Neuronal stem cell (in vitro differentiated cells): Measurements from ENCODE around the gene CACNA1I.

Source experiments
- DNase-seq: peaks from one replicate; pipeline ENCODE4 v3.0.0-alpha.2; 2013; ENCODE audit warnings: low spot score
- H2AFZ ChIP-seq: one replicate; pipeline ENCODE4 v1.6.1; 2013; ENCODE audit warnings: mild to moderate bottlenecking, low read length, inconsistent platforms
- H2AK5ac ChIP-seq: 2 replicates; pipeline ENCODE4 v1.6.1; 2013; ENCODE audit warnings: low read depth, mild to moderate bottlenecking, inconsistent platforms, low read length, moderate library complexity, mixed read lengths
- H2BK120ac ChIP-seq: 2 replicates; pipeline ENCODE4 v1.6.1; 2013; ENCODE audit warnings: low read depth, mild to moderate bottlenecking, inconsistent platforms, low read length, moderate library complexity, mixed read lengths
- H2BK12ac ChIP-seq: one replicate; pipeline ENCODE4 v1.6.1; 2013; ENCODE audit warnings: low read length, inconsistent platforms
- H2BK15ac ChIP-seq: 2 replicates; pipeline ENCODE4 v1.6.1; 2013; ENCODE audit warnings: mild to moderate bottlenecking, low read length, inconsistent platforms, mixed read lengths
- H2BK5ac ChIP-seq: one replicate; pipeline ENCODE4 v1.6.1; 2013; ENCODE audit warnings: inconsistent platforms, mild to moderate bottlenecking, low read length, moderate library complexity
- H3K14ac ChIP-seq: one replicate; pipeline ENCODE4 v1.6.1; 2013; ENCODE audit warnings: low read length, inconsistent platforms
- H3K18ac ChIP-seq: 2 replicates; pipeline ENCODE4 v1.6.1; 2013; ENCODE audit warnings: low read length, inconsistent platforms
- H3K23ac ChIP-seq: 2 replicates; pipeline ENCODE4 v1.6.1; 2013; ENCODE audit warnings: low read depth, mild to moderate bottlenecking, mixed read lengths, low read length, inconsistent platforms; ENCODE audit not compliant: poor library complexity
- H3K27ac ChIP-seq: replicated peaks from 3 replicates; pipeline ENCODE4 v1.5.1; 2013; ENCODE audit warnings: low read length, inconsistent platforms
- H3K27me3 ChIP-seq, 3 experiments: 2 replicates each; pipeline ENCODE4 v1.6.1; 2013; ENCODE audit warnings: low read length in 3 of 3, mild to moderate bottlenecking in 2 of 3, inconsistent platforms in 1 of 3, low read depth in 1 of 3, mixed read lengths in 1 of 3, moderate library complexity in 1 of 3; ENCODE audit not compliant: control insufficient read depth in 3 of 3, insufficient read depth in 3 of 3
- H3K36me3 ChIP-seq, 2 donors: replicated peaks in 1 of 2; 2 replicates each; pipeline ENCODE4 v1.6.1; 2013; ENCODE audit warnings: low read length in 2 of 2; ENCODE audit not compliant: control insufficient read depth in 2 of 2, insufficient read depth in 2 of 2
- H3K4ac ChIP-seq: 2 replicates; pipeline ENCODE4 v1.6.1; 2013; ENCODE audit warnings: inconsistent platforms, mild to moderate bottlenecking, low read length, moderate library complexity
- H3K4me1 ChIP-seq, 2 donors: 1 replicate in 1 of 2; 2 replicates in 1 of 2; pipeline ENCODE4 v1.6.1; 2013; ENCODE audit warnings: low read length in 2 of 2, low read depth in 1 of 2; ENCODE audit not compliant: control insufficient read depth in 2 of 2, insufficient read depth in 1 of 2
- H3K4me2 ChIP-seq: one replicate; pipeline ENCODE4 v1.6.1; 2013; ENCODE audit warnings: mild to moderate bottlenecking, low read length, inconsistent platforms; ENCODE audit not compliant: insufficient read depth, poor library complexity, severe bottlenecking
- H3K4me3 ChIP-seq, 2 donors: 2 replicates each; pipeline ENCODE4 v1.5.1; 2013; ENCODE audit warnings: low read length in 2 of 2, mild to moderate bottlenecking in 2 of 2, inconsistent platforms in 1 of 2, moderate library complexity in 1 of 2
- H3K79me1 ChIP-seq: one replicate; pipeline ENCODE4 v1.6.1; 2013; ENCODE audit warnings: low read depth, mild to moderate bottlenecking, inconsistent platforms, low read length, moderate library complexity
- H3K9ac ChIP-seq: one replicate; pipeline ENCODE4 v1.6.1; 2013; ENCODE audit warnings: mild to moderate bottlenecking, low read depth, low read length, inconsistent platforms; ENCODE audit not compliant: poor library complexity
- H3K9me3 ChIP-seq, 2 donors: replicated peaks in 1 of 2; 2 replicates each; pipeline versions ENCODE3 to v1.6.1; 2013; ENCODE audit warnings: low read length in 2 of 2, mild to moderate bottlenecking in 2 of 2, inconsistent platforms in 1 of 2, low read depth in 1 of 2, mixed read lengths in 1 of 2, moderate library complexity in 1 of 2; ENCODE audit not compliant: control insufficient read depth in 2 of 2, insufficient read depth in 1 of 2
- H4K8ac ChIP-seq: one replicate; pipeline ENCODE4 v1.6.1; 2013; ENCODE audit warnings: low read depth, mild to moderate bottlenecking, inconsistent platforms, low read length, moderate library complexity
- H4K91ac ChIP-seq: one replicate; pipeline ENCODE4 v1.6.1; 2013; ENCODE audit warnings: low read length, low read depth, mild to moderate bottlenecking, inconsistent platforms; ENCODE audit not compliant: poor library complexity
- WGBS, 2 donors: extraction: QIAGEN DNeasy Blood & Tissue Kit; methylation state at CpG; one replicate each; pipeline ENCODE4 v1.1.7; 2013; ENCODE audit warnings: missing lambda C conversion rate in 2 of 2, mixed read lengths in 1 of 2; ENCODE audit not compliant: insufficient read length in 2 of 2, insufficient replicate concordance in 1 of 2; ENCODE audit errors: extremely low coverage in 2 of 2; 5-methylcytosine and 5-hydroxymethylcytosine counted together

CACNA1I gene

DNA sequence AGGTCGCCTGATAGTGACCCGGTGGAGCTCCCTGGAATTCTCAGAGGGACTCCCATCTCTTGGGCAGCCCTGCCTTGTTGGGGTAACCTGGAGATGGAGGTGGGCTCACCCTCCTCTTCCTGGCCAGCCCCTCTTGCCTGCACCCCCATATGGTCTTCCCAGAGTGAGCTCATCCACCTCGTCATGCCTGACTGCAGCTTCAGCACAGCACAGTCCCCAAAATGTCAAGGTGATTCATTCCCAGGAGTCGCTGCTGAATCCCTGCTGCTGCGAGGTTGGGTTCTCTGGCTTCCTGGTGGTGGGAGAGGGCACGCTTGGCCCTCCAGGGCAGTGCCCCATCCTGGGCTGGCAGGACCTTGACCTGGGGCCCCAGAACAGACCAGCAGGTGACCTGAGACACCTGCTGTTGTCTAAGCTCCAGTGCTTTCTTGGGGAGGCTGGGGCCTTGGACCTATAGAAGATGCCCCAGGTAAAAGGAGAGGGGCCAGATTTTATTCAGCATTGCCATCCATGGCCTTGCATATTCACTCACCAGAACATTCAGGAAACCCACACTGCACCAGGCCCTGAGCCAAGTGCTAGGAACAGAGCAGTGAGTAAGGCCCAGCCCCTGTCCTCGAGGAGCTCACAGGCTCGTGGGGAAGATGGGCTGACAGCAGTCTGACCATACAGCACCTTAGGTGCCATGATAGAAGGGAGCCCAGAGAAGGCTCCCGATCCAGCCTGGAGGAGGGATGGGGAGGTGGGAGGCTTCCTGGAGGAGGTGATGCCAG is 72.9 kb downstream of the CACNA1I start:
- DNase-seq = no peak
- Histone ChIP-seq H2BK12ac (no peak overlapping the region), H2BK120ac (no peak overlapping the region), H3K36me3 (no peaks in the 10 kb centered on the region), H3K9ac (peak overlapping the region; percentile 56), H3K4ac (no peak overlapping the region), H3K4me3 (no peak overlapping the region), H2AK5ac (peak overlapping the region; percentile 66), H2BK5ac (no peak overlapping the region), H4K8ac (no peak overlapping the region), H3K27me3 (peaks cover 0 to 28% (median 0%) of the 10 kb centered on the region in 3 experiments), H3K18ac (peak overlapping the region; percentile 35), H2AFZ (no peak overlapping the region), H3K9me3 (peaks cover 0 to 3% of the 10 kb centered on the region in 2 donors), H3K79me1 (no peaks in the 10 kb centered on the region), H4K91ac (no peak overlapping the region), H3K27ac (no peak overlapping the region), H3K4me1 (no peaks in the 10 kb centered on the region), H3K14ac (peak overlapping the region; percentile 63), H2BK15ac (peak overlapping the region; percentile 49), H3K4me2 (no peak overlapping the region), H3K23ac (peak overlapping the region; percentile 83)
- WGBS, 2 donors = no CpG with 5 or more reads among the region's 9 CpGs

- Histone ChIP-seq H3K79me1 (peaks cover under 1% of the 10 kb centered on the region), H2BK15ac (peak overlapping the region; percentile 55), H3K4me1 (peaks cover 0 to 3% of the 10 kb centered on the region in 2 donors), H3K4me3 (no peak overlapping the region), H4K91ac (no peak overlapping the region), H2BK12ac (peak overlapping the region; percentile 41), H3K27me3 (peaks cover 0 to 29% (median 0%) of the 10 kb centered on the region in 3 experiments), H3K9me3 (peaks cover 0 to under 1% of the 10 kb centered on the region in 2 donors), H3K4ac (no peak overlapping the region), H3K14ac (no peak overlapping the region), H4K8ac (no peak overlapping the region), H2AFZ (no peak overlapping the region), H3K23ac (no peak overlapping the region), H2BK5ac (no peak overlapping the region), H3K36me3 (no peaks in the 10 kb centered on the region), H2BK120ac (no peak overlapping the region), H2AK5ac (peak overlapping the region; percentile 70), H3K18ac (no peak overlapping the region), H3K9ac (no peak overlapping the region), H3K27ac (no peak overlapping the region), H3K4me2 (no peak overlapping the region)
- DNase-seq = no peak
- no CpG with 5 or more reads among the region's 6 CpGs for WGBS, 2 donors
Observed at GRCh38 chr22:39645532-39645931, 75.0 kb downstream of the CACNA1I start.

DNA sequence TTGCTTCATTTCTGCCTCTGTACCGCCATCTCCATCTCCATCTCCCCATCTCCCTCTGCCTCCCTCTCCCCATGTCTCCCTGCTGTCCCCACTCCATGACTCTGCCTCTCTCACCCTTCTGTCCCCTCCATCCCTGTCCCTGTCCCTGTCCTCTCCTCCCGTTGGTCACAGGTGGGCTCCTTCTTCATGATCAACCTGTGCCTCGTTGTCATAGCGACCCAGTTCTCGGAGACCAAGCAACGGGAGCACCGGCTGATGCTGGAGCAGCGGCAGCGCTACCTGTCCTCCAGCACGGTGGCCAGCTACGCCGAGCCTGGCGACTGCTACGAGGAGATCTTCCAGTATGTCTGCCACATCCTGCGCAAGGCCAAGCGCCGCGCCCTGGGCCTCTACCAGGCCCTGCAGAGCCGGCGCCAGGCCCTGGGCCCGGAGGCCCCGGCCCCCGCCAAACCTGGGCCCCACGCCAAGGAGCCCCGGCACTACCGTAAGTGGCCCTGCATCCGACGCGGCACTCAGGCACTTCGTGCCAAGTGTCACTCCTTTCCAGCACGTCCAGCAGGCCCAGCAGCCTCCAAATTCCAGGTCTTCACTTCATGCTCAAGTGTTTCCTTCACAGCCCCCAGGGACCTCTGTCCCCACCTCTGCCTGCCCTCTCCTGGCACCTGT is 76.0 kb downstream of the CACNA1I start:
- no CpG with 5 or more reads among the region's 31 CpGs for WGBS, 2 donors
- Histone ChIP-seq H3K27ac (no peak overlapping the region), H2BK120ac (no peak overlapping the region), H3K79me1 (peaks cover 2% of the 10 kb centered on the region), H3K9me3 (peaks cover 0 to 2% of the 10 kb centered on the region in 2 donors), H3K4me1 (peaks cover 0 to 8% of the 10 kb centered on the region in 2 donors), H3K23ac (peak overlapping the region; percentile 80), H3K9ac (peak overlapping the region; percentile 50), H2BK12ac (peak overlapping the region; percentile 16), H3K14ac (peak overlapping the region; percentile 84), H3K18ac (peak overlapping the region; percentile 80), H3K4me2 (no peak overlapping the region), H3K27me3 (peaks cover 0 to 29% (median 0%) of the 10 kb centered on the region in 3 experiments), H3K4ac (no peak overlapping the region), H2BK15ac (peak overlapping the region; percentile 55), H2AFZ (no peak overlapping the region), H2AK5ac (no peak overlapping the region), H2BK5ac (peak overlapping the region; percentile 53), H4K8ac (no peak overlapping the region), H3K36me3 (no peaks in the 10 kb centered on the region), H3K4me3 (no peak overlapping the region), H4K91ac (no peak overlapping the region)
- no peak for DNase-seq
